Ovary (tissue), 3 donors: Measurements from ENCODE around the gene PMPCA.

ENCODE experiments used
- CTCF ChIP-seq, 3 donors: fragments of 450-650 bp in 2 of 3; fragments of 200-600 bp in 1 of 3; IDR thresholded peaks; one replicate each; pipeline versions ENCODE4 v1.5.1 to v1.8.0; 2016 to 2022; ENCODE audit warnings: antibody characterized with exemption in 3 of 3, mild to moderate bottlenecking in 1 of 3
- EP300 ChIP-seq: sonication (generic); formaldehyde crosslinking; IDR thresholded peaks from one replicate; pipeline ENCODE4 v1.6.1; 2017; ENCODE audit warnings: antibody characterized with exemption
- POLR2A ChIP-seq: fragments of 450-650 bp; IDR thresholded peaks from one replicate; pipeline ENCODE4 v1.6.1; 2017; ENCODE audit warnings: antibody characterized with exemption, mild to moderate bottlenecking, moderate library complexity
- donor health status: DM: no; HTN: no; CAD: no.

- TF ChIP-seq CTCF (IDR thresholded peaks at IDR 0.05), result no peak
- no peak for TF ChIP-seq POLR2A
- no peak for TF ChIP-seq EP300
Measured at GRCh38 chr9:136372561-136373299, 37.7 kb upstream of the PMPCA start.
